Neuronal stem cell (in vitro differentiated cells): ENCODE measurements around the gene DTNB.
A peak's percentile ranks its signal among the peaks of the same experiment; 100 is the strongest.

ENCODE experiments used
- DNase-seq: peaks from one replicate; pipeline ENCODE4 v3.0.0-alpha.2; 2013; ENCODE audit warnings: low spot score
- H2AFZ ChIP-seq: one replicate; pipeline ENCODE4 v1.6.1; 2013; ENCODE audit warnings: mild to moderate bottlenecking, low read length, inconsistent platforms
- H2AK5ac ChIP-seq: 2 replicates; pipeline ENCODE4 v1.6.1; 2013; ENCODE audit warnings: low read depth, mild to moderate bottlenecking, inconsistent platforms, low read length, moderate library complexity, mixed read lengths
- H2BK120ac ChIP-seq: 2 replicates; pipeline ENCODE4 v1.6.1; 2013; ENCODE audit warnings: low read depth, mild to moderate bottlenecking, inconsistent platforms, low read length, moderate library complexity, mixed read lengths
- H2BK12ac ChIP-seq: one replicate; pipeline ENCODE4 v1.6.1; 2013; ENCODE audit warnings: low read length, inconsistent platforms
- H2BK15ac ChIP-seq: 2 replicates; pipeline ENCODE4 v1.6.1; 2013; ENCODE audit warnings: mild to moderate bottlenecking, low read length, inconsistent platforms, mixed read lengths
- H2BK5ac ChIP-seq: one replicate; pipeline ENCODE4 v1.6.1; 2013; ENCODE audit warnings: inconsistent platforms, mild to moderate bottlenecking, low read length, moderate library complexity
- H3K14ac ChIP-seq: one replicate; pipeline ENCODE4 v1.6.1; 2013; ENCODE audit warnings: low read length, inconsistent platforms
- H3K18ac ChIP-seq: 2 replicates; pipeline ENCODE4 v1.6.1; 2013; ENCODE audit warnings: low read length, inconsistent platforms
- H3K23ac ChIP-seq: 2 replicates; pipeline ENCODE4 v1.6.1; 2013; ENCODE audit warnings: low read depth, mild to moderate bottlenecking, mixed read lengths, low read length, inconsistent platforms; ENCODE audit not compliant: poor library complexity
- H3K27ac ChIP-seq: replicated peaks from 3 replicates; pipeline ENCODE4 v1.5.1; 2013; ENCODE audit warnings: low read length, inconsistent platforms
- H3K27me3 ChIP-seq, 3 experiments: 2 replicates each; pipeline ENCODE4 v1.6.1; 2013; ENCODE audit warnings: low read length in 3 of 3, mild to moderate bottlenecking in 2 of 3, inconsistent platforms in 1 of 3, low read depth in 1 of 3, mixed read lengths in 1 of 3, moderate library complexity in 1 of 3; ENCODE audit not compliant: control insufficient read depth in 3 of 3, insufficient read depth in 3 of 3
- H3K36me3 ChIP-seq, 2 donors: replicated peaks in 1 of 2; 2 replicates each; pipeline ENCODE4 v1.6.1; 2013; ENCODE audit warnings: low read length in 2 of 2; ENCODE audit not compliant: control insufficient read depth in 2 of 2, insufficient read depth in 2 of 2
- H3K4ac ChIP-seq: 2 replicates; pipeline ENCODE4 v1.6.1; 2013; ENCODE audit warnings: inconsistent platforms, mild to moderate bottlenecking, low read length, moderate library complexity
- H3K4me1 ChIP-seq, 2 donors: 1 replicate in 1 of 2; 2 replicates in 1 of 2; pipeline ENCODE4 v1.6.1; 2013; ENCODE audit warnings: low read length in 2 of 2, low read depth in 1 of 2; ENCODE audit not compliant: control insufficient read depth in 2 of 2, insufficient read depth in 1 of 2
- H3K4me2 ChIP-seq: one replicate; pipeline ENCODE4 v1.6.1; 2013; ENCODE audit warnings: mild to moderate bottlenecking, low read length, inconsistent platforms; ENCODE audit not compliant: insufficient read depth, poor library complexity, severe bottlenecking
- H3K4me3 ChIP-seq, 2 donors: 2 replicates each; pipeline ENCODE4 v1.5.1; 2013; ENCODE audit warnings: low read length in 2 of 2, mild to moderate bottlenecking in 2 of 2, inconsistent platforms in 1 of 2, moderate library complexity in 1 of 2
- H3K79me1 ChIP-seq: one replicate; pipeline ENCODE4 v1.6.1; 2013; ENCODE audit warnings: low read depth, mild to moderate bottlenecking, inconsistent platforms, low read length, moderate library complexity
- H3K9ac ChIP-seq: one replicate; pipeline ENCODE4 v1.6.1; 2013; ENCODE audit warnings: mild to moderate bottlenecking, low read depth, low read length, inconsistent platforms; ENCODE audit not compliant: poor library complexity
- H3K9me3 ChIP-seq, 2 donors: replicated peaks in 1 of 2; 2 replicates each; pipeline versions ENCODE3 to v1.6.1; 2013; ENCODE audit warnings: low read length in 2 of 2, mild to moderate bottlenecking in 2 of 2, inconsistent platforms in 1 of 2, low read depth in 1 of 2, mixed read lengths in 1 of 2, moderate library complexity in 1 of 2; ENCODE audit not compliant: control insufficient read depth in 2 of 2, insufficient read depth in 1 of 2
- H4K8ac ChIP-seq: one replicate; pipeline ENCODE4 v1.6.1; 2013; ENCODE audit warnings: low read depth, mild to moderate bottlenecking, inconsistent platforms, low read length, moderate library complexity
- H4K91ac ChIP-seq: one replicate; pipeline ENCODE4 v1.6.1; 2013; ENCODE audit warnings: low read length, low read depth, mild to moderate bottlenecking, inconsistent platforms; ENCODE audit not compliant: poor library complexity
- WGBS, 2 donors: extraction: QIAGEN DNeasy Blood & Tissue Kit; methylation state at CpG; one replicate each; pipeline ENCODE4 v1.1.7; 2013; ENCODE audit warnings: missing lambda C conversion rate in 2 of 2, mixed read lengths in 1 of 2; ENCODE audit not compliant: insufficient read length in 2 of 2, insufficient replicate concordance in 1 of 2; ENCODE audit errors: extremely low coverage in 2 of 2; 5-methylcytosine and 5-hydroxymethylcytosine counted together

Gene DTNB

DNA sequence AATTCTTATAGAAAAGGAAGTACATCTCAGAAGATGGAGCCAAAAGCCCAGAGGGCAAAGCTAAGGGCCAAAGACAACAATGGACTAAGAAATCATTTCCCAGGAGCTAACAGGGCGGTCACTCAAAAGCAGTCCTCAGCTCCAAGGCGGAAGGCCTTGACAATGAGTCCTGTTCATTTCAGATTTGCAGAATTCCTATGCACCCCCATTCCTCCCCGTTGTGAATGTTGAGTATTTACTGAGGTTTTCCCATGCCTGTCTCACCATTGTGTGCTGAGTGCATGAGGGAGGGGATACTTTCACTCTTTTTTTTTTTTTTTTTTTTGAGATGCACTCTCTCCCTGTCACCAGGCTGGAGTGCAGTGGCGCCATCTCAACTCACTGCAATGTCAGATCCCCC lies 18.8 kb upstream of the DTNB start:
- H3K23ac ChIP-seq: no peak overlapping the region
- no peak for DNase-seq
- H2BK12ac ChIP-seq: no peak overlapping the region
- H3K4me1 ChIP-seq: no peaks in the 10 kb centered on the region
- WGBS, 2 donors: no CpG with 5 or more reads among the region's 4 CpGs
- no peak overlapping the region for H3K4me2 ChIP-seq
- H3K4ac ChIP-seq: no peak overlapping the region
- no peak overlapping the region for H3K14ac ChIP-seq
- H2BK15ac ChIP-seq: no peak overlapping the region
- no peaks in the 10 kb centered on the region for H3K36me3 ChIP-seq
- H3K27ac ChIP-seq: no peak overlapping the region
- H3K9ac ChIP-seq: no peak overlapping the region
- H3K79me1 ChIP-seq: no peaks in the 10 kb centered on the region
- H3K18ac ChIP-seq: no peak overlapping the region
- peak overlapping the region; percentile 54 for H2AFZ ChIP-seq
- H4K8ac ChIP-seq: no peak overlapping the region
- H2AK5ac ChIP-seq: no peak overlapping the region
- H4K91ac ChIP-seq: no peak overlapping the region
- no peak overlapping the region for H3K4me3 ChIP-seq
- H2BK120ac ChIP-seq: no peak overlapping the region
- H3K27me3 ChIP-seq: no peaks in the 10 kb centered on the region
- no peak overlapping the region for H2BK5ac ChIP-seq
- H3K9me3 ChIP-seq: peaks cover 0 to 3% of the 10 kb centered on the region in 2 donors

DNA sequence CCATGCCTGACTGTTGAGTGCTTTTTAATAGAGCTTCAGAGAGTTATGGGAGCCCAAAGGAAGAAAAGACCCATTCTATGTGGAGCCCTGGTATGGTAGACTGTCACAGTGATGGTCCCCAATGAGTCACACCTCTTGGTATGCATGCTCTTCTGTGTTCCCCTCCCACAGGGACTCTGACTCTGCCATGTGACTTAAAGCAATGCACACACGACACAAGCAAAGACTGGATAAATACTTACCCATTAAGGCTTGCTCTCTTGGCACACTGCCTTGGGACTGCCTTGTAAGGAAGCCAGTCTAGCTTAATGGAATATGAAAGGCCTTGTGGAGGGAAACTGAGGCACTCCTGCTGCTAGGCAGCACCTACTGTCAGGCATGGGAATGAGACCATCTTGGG lies 16.7 kb upstream of the DTNB start:
- H4K8ac ChIP-seq: no peak overlapping the region
- H2AK5ac ChIP-seq: no peak overlapping the region
- no CpG with 5 or more reads among the region's 1 CpG for WGBS, 2 donors
- H3K9ac ChIP-seq: no peak overlapping the region
- no peak overlapping the region for H3K4me2 ChIP-seq
- H2AFZ ChIP-seq: no peak overlapping the region
- no peak overlapping the region for H4K91ac ChIP-seq
- H3K14ac ChIP-seq: no peak overlapping the region
- H3K79me1 ChIP-seq: no peaks in the 10 kb centered on the region
- peaks cover 0 to 7% (median 0%) of the 10 kb centered on the region in 3 experiments for H3K27me3 ChIP-seq
- H2BK120ac ChIP-seq: no peak overlapping the region
- H2BK15ac ChIP-seq: no peak overlapping the region
- no peak overlapping the region for H3K27ac ChIP-seq
- no peak overlapping the region for H2BK12ac ChIP-seq
- no peak overlapping the region for H3K4me3 ChIP-seq
- no peak for DNase-seq
- no peak overlapping the region for H2BK5ac ChIP-seq
- peaks cover 0 to 3% of the 10 kb centered on the region in 2 donors for H3K9me3 ChIP-seq
- H3K23ac ChIP-seq: no peak overlapping the region
- no peaks in the 10 kb centered on the region for H3K36me3 ChIP-seq
- H3K4me1 ChIP-seq: peaks cover 0 to 4% of the 10 kb centered on the region in 2 donors
- no peak overlapping the region for H3K4ac ChIP-seq
- no peak overlapping the region for H3K18ac ChIP-seq

DNA sequence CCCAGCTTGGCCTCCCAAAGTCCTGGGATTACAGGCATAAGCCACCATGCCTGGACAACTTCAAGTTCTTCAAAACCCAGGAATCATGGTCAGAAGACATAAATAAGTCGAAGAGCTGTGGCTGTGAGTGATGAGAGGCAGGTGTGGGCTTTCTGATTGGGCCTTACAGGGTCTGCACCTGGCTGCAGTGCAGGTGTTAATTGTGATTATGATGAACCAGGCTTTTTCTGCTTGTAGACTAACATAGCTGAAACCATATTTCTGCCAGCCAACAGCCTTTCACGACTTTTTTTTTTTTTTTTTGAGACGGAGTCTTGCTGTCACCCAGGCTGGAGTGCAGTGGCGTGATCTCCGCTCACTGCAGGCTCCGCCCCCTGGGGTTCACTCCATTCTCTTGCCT lies 14.9 kb upstream of the DTNB start:
- Histone ChIP-seq H3K27me3 (peaks cover 0 to 8% (median 0%) of the 10 kb centered on the region in 3 experiments), H3K9me3 (peaks cover 0 to 3% of the 10 kb centered on the region in 2 donors), H3K27ac (no peak overlapping the region), H3K4me2 (no peak overlapping the region), H3K9ac (no peak overlapping the region), H3K4ac (no peak overlapping the region), H2BK120ac (no peak overlapping the region), H2BK12ac (no peak overlapping the region), H2BK5ac (no peak overlapping the region), H3K23ac (no peak overlapping the region), H3K79me1 (no peaks in the 10 kb centered on the region), H3K4me3 (no peak overlapping the region), H3K14ac (no peak overlapping the region), H3K36me3 (no peaks in the 10 kb centered on the region), H2AK5ac (no peak overlapping the region), H2BK15ac (no peak overlapping the region), H3K4me1 (peaks cover 0 to 5% of the 10 kb centered on the region in 2 donors), H4K91ac (no peak overlapping the region), H3K18ac (no peak overlapping the region), H2AFZ (no peak overlapping the region), H4K8ac (no peak overlapping the region)
- DNase-seq: no peak
- WGBS, 2 donors: no CpG with 5 or more reads among the region's 6 CpGs

DNA sequence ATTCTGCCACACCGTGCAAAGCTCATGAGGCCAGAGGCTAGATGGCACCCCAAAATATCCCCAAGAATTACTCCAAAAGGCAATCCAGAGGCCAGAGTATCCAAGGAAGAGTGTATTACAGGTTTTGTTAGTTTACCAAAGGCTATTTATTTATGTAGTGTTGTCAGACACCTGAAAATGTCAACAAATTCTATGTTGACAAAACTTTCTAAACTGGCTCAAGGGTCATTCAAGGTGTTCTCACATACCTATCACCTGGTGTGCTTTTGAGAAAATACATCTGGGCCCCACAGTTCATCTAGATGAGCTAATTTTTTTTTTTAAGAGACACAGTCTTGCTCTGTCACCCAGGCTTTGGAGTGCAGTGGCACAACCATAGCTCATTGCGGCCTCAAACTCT lies 12.4 kb upstream of the DTNB start:
- no peak overlapping the region for H4K8ac ChIP-seq
- H2BK5ac ChIP-seq: no peak overlapping the region
- H3K79me1 ChIP-seq: no peaks in the 10 kb centered on the region
- peaks cover 0 to 8% (median 0%) of the 10 kb centered on the region in 3 experiments for H3K27me3 ChIP-seq
- no peak overlapping the region for H3K27ac ChIP-seq
- no peaks in the 10 kb centered on the region for H3K9me3 ChIP-seq
- no peak overlapping the region for H2AFZ ChIP-seq
- no peak overlapping the region for H3K14ac ChIP-seq
- no peak overlapping the region for H2AK5ac ChIP-seq
- no peak overlapping the region for H3K23ac ChIP-seq
- H3K4me1 ChIP-seq: peaks cover 0 to 5% of the 10 kb centered on the region in 2 donors
- H3K4ac ChIP-seq: no peak overlapping the region
- H2BK120ac ChIP-seq: no peak overlapping the region
- no peak overlapping the region for H3K18ac ChIP-seq
- H4K91ac ChIP-seq: no peak overlapping the region
- DNase-seq: no peak
- no peak overlapping the region for H3K4me3 ChIP-seq
- no peak overlapping the region for H3K9ac ChIP-seq
- no peak overlapping the region for H2BK15ac ChIP-seq
- no peak overlapping the region for H2BK12ac ChIP-seq
- no peaks in the 10 kb centered on the region for H3K36me3 ChIP-seq
- no CpG with 5 or more reads among the region's 2 CpGs for WGBS, 2 donors
- H3K4me2 ChIP-seq: no peak overlapping the region
